ENCODE data around the gene FAM151A. TPM values are rescaled to one million over a fixed set of nuclear protein-coding genes. Genes with fewer than 3 reads are reported as not detected.

Gene FAM151A
- polyA plus RNA-seq, 1 donor from 2014 or later: not detected

DNA sequence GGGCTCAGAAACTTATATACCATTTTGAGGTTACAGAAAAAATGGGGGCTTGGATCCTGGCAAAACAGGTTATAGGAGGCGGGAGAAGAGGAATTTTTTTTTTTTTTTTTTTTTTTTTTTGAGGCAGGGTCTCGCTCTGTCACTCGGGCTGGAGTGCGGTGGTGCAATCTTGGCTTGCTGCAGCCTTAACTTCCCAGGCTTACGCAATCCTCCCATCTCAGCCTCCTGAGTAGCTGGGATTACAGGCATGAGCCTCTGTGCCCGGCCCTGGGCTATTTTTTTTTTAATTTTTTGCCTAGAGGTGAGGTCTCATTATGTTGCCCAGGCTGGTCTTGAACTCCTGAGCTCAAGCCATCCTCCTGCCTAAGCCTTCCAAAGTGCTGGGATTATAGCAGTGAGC lies 43.0 kb upstream of the FAM151A start:
- TF ChIP-seq REST (IDR thresholded peaks at IDR 0.05; ENCODE audit: borderline replicate concordance) (no peak), POLR2AphosphoS5 (IDR thresholded peaks at IDR 0.05) (no peak), EP300 (conservative IDR thresholded peaks at IDR 0.05; ENCODE audit: poor library complexity, severe bottlenecking) (no peak), EZH2 (IDR thresholded peaks at IDR 0.05; ENCODE audit: borderline replicate concordance, insufficient read depth, low read length, poor library complexity, severe bottlenecking) (no peak), SMC3 (conservative IDR thresholded peaks at IDR 0.05; ENCODE audit: poor library complexity) (no peak), MXI1 (conservative IDR thresholded peaks at IDR 0.05; ENCODE audit: poor library complexity, severe bottlenecking) (no peak), TAF1 (IDR thresholded peaks at IDR 0.05; ENCODE audit: low read depth) (no peak), RAD21 (conservative IDR thresholded peaks at IDR 0.05) (no peak)
- TF ChIP-seq, protein P1, sequence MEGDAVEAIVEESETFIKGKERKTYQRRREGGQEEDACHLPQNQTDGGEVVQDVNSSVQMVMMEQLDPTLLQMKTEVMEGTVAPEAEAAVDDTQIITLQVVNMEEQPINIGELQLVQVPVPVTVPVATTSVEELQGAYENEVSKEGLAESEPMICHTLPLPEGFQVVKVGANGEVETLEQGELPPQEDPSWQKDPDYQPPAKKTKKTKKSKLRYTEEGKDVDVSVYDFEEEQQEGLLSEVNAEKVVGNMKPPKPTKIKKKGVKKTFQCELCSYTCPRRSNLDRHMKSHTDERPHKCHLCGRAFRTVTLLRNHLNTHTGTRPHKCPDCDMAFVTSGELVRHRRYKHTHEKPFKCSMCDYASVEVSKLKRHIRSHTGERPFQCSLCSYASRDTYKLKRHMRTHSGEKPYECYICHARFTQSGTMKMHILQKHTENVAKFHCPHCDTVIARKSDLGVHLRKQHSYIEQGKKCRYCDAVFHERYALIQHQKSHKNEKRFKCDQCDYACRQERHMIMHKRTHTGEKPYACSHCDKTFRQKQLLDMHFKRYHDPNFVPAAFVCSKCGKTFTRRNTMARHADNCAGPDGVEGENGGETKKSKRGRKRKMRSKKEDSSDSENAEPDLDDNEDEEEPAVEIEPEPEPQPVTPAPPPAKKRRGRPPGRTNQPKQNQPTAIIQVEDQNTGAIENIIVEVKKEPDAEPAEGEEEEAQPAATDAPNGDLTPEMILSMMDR (IDR thresholded peaks at IDR 0.05; ENCODE audit: poor library complexity, severe bottlenecking): no peak
- Histone ChIP-seq H3K9me3 (ENCODE audit: low read length) (no peaks in the 10 kb centered on the region), H3K9me2 (ENCODE audit: insufficient read depth, low read length) (no peaks in the 10 kb centered on the region), H3K4me2 (ENCODE audit: low read length) (no peak overlapping the region), H3K36me3 (ENCODE audit: insufficient read depth, low read length) (no peaks in the 10 kb centered on the region), H3F3A (ENCODE audit: insufficient read depth, low read length, poor library complexity, severe bottlenecking) (no peaks in the 10 kb centered on the region), H3K79me2 (replicated peaks; ENCODE audit: insufficient read depth, low read length) (no peaks in the 10 kb centered on the region), H3K27me3 (ENCODE audit: insufficient read depth, low read depth, low read length) (no peaks in the 10 kb centered on the region), H3K9ac (ENCODE audit: low read length) (no peak overlapping the region), H4K20me1 (ENCODE audit: insufficient read depth) (no peaks in the 10 kb centered on the region), H3K27ac (ENCODE audit: low read length) (no peak overlapping the region), H2AFZ (ENCODE audit: low read depth, low read length) (no peak overlapping the region), H3K4me3 (ENCODE audit: low read length) (no peak overlapping the region)

DNA sequence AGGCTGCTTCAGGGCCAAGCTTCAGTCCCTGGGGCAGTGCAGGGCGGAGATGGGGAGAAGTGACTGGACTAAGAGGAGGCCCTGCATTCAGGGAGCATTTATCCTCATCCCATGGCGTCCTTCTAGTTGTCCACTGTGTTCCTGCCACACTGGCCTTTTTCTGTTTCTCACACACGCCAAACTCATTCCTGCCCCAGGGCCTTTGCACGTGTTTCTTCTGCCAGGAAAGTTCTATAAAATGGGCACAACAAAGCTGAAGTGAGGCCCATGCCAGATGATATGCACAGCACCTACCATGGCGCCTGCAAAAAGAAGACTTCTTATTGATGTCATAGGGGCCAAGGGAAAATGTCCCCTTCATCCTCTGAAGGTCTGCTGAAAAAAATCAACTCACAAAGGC lies 42.5 kb upstream of the FAM151A start:
- TF ChIP-seq REST (IDR thresholded peaks at IDR 0.05; ENCODE audit: borderline replicate concordance) (no peak), MXI1 (conservative IDR thresholded peaks at IDR 0.05; ENCODE audit: poor library complexity, severe bottlenecking) (no peak), POLR2AphosphoS5 (IDR thresholded peaks at IDR 0.05) (no peak), RAD21 (conservative IDR thresholded peaks at IDR 0.05) (no peak), SMC3 (conservative IDR thresholded peaks at IDR 0.05; ENCODE audit: poor library complexity) (no peak), EP300 (conservative IDR thresholded peaks at IDR 0.05; ENCODE audit: poor library complexity, severe bottlenecking) (no peak), EZH2 (IDR thresholded peaks at IDR 0.05; ENCODE audit: borderline replicate concordance, insufficient read depth, low read length, poor library complexity, severe bottlenecking) (no peak), TAF1 (IDR thresholded peaks at IDR 0.05; ENCODE audit: low read depth) (no peak)
- TF ChIP-seq, protein P1 (IDR thresholded peaks at IDR 0.05; ENCODE audit: poor library complexity, severe bottlenecking): no peak
- Histone ChIP-seq H2AFZ (ENCODE audit: low read depth, low read length) (no peak overlapping the region), H3K27ac (ENCODE audit: low read length) (no peak overlapping the region), H3K9ac (ENCODE audit: low read length) (no peak overlapping the region), H3K9me2 (ENCODE audit: insufficient read depth, low read length) (no peaks in the 10 kb centered on the region), H3K36me3 (ENCODE audit: insufficient read depth, low read length) (no peaks in the 10 kb centered on the region), H3K27me3 (ENCODE audit: insufficient read depth, low read depth, low read length) (no peaks in the 10 kb centered on the region), H3K4me3 (ENCODE audit: low read length) (no peak overlapping the region), H4K20me1 (ENCODE audit: insufficient read depth) (no peaks in the 10 kb centered on the region), H3K79me2 (replicated peaks; ENCODE audit: insufficient read depth, low read length) (no peaks in the 10 kb centered on the region), H3K9me3 (ENCODE audit: low read length) (no peaks in the 10 kb centered on the region), H3F3A (ENCODE audit: insufficient read depth, low read length, poor library complexity, severe bottlenecking) (no peaks in the 10 kb centered on the region), H3K4me2 (ENCODE audit: low read length) (no peak overlapping the region)
